B cell (primary cell): ENCODE results near the gene STXBP1. TPM values are rescaled to one million over a fixed set of nuclear protein-coding genes. Genes with fewer than 3 reads are reported as not detected.

Experiments used
- ATAC-seq: fragments of 200-7000 bp; cut with Tn5 transposase; one replicate; pipeline ENCODE4 v1.10.0; 2021; ENCODE audit warnings: low read depth, mild to moderate bottlenecking, moderate number of reproducible peaks, moderate library complexity
- CTCF ChIA-PET: fragments of 350-600 bp; sonication (Branson Sonifier 250); formaldehyde crosslinking; loops from one replicate; lab custom pipeline; 2021; ENCODE audit warnings: antibody characterized with exemption, inconsistent platforms; lab: Charles Lee
- POLR2A ChIA-PET: fragments of 350-600 bp; sonication (Branson Sonifier 250); formaldehyde crosslinking; loops from one replicate; lab custom pipeline; 2021; ENCODE audit warnings: antibody characterized with exemption; lab: Charles Lee
- DNase-seq: peaks from one replicate; pipeline ENCODE4 v3.0.0; 2013
- H2AFZ ChIP-seq: 2 replicates; pipeline ENCODE4 v1.6.1; 2012; ENCODE audit warnings: mild to moderate bottlenecking, low read depth, low read length; ENCODE audit not compliant: insufficient read depth, poor library complexity, severe bottlenecking
- H3K27ac ChIP-seq, 2 donors: 1 replicate in 1 of 2; 2 replicates in 1 of 2; pipeline ENCODE4 v1.5.1; 2012 to 2013; ENCODE audit warnings: low read length in 2 of 2, mild to moderate bottlenecking in 2 of 2, moderate library complexity in 1 of 2
- H3K27me3 ChIP-seq, 4 experiments: fragments of 200-600 bp in 1 of 4; sonication (generic) in 1 of 4; replicated peaks in 1 of 4; 1 replicate in 2 of 4; 2 replicates in 2 of 4; pipeline versions ENCODE4 v1.6.1 to v1.7.0; 2013 to 2016; ENCODE audit warnings: low read length in 3 of 4, mild to moderate bottlenecking in 2 of 4, mixed read lengths in 1 of 4, moderate library complexity in 1 of 4; ENCODE audit not compliant: insufficient read depth in 4 of 4, control insufficient read depth in 3 of 4; ENCODE audit errors: control extremely low read depth in 1 of 4
- H3K36me3 ChIP-seq, 2 experiments: replicated peaks in 1 of 2; 1 replicate in 1 of 2; 2 replicates in 1 of 2; pipeline versions ENCODE4 v1.6.1 to v1.7.1; 2013; ENCODE audit warnings: low read length in 1 of 2; ENCODE audit not compliant: insufficient read depth in 2 of 2, control insufficient read depth in 1 of 2; ENCODE audit errors: control extremely low read depth in 1 of 2, extremely low read depth in 1 of 2
- H3K4me1 ChIP-seq, 2 donors: fragments of 200-600 bp in 1 of 2; sonication (generic) in 1 of 2; 1 replicate in 1 of 2; 2 replicates in 1 of 2; pipeline versions ENCODE4 v1.5.1 to v1.6.1; 2013 to 2017; ENCODE audit warnings: low read length in 2 of 2; ENCODE audit not compliant: control insufficient read depth in 2 of 2, insufficient read depth in 2 of 2
- H3K4me2 ChIP-seq: replicated peaks from 2 replicates; pipeline ENCODE3; 2012; ENCODE audit warnings: mild to moderate bottlenecking, low read depth, low read length; ENCODE audit not compliant: poor library complexity, severe bottlenecking
- H3K4me3 ChIP-seq, 5 experiments: fragments of 200-600 bp in 1 of 5; sonication (generic) in 1 of 5; 1 replicate in 3 of 5; 2 replicates in 2 of 5; pipeline versions ENCODE4 v1.5.1 to v1.7.0; 2011 to 2016; ENCODE audit warnings: low read length in 4 of 5, mild to moderate bottlenecking in 4 of 5, low read depth in 2 of 5, control low read depth in 1 of 5, moderate library complexity in 1 of 5; ENCODE audit not compliant: insufficient read depth in 1 of 5; ENCODE audit errors: control extremely low read depth in 1 of 5, extremely low read depth in 1 of 5
- H3K79me2 ChIP-seq: fragments of 200-600 bp; sonication (generic); one replicate; pipeline ENCODE4 v1.6.0; 2016; ENCODE audit warnings: low read length; ENCODE audit not compliant: control insufficient read depth, insufficient read depth
- H3K9ac ChIP-seq: fragments of 200-600 bp; sonication (generic); 2 replicates; pipeline ENCODE4 v1.6.1; 2017; ENCODE audit warnings: mild to moderate bottlenecking, low read length, moderate library complexity
- H3K9me3 ChIP-seq, 3 donors: one replicate each; pipeline versions ENCODE4 v1.6.1 to v1.7.1; 2013; ENCODE audit warnings: low read length in 2 of 3; ENCODE audit not compliant: control insufficient read depth in 2 of 3, insufficient read depth in 1 of 3; ENCODE audit errors: control extremely low read depth in 1 of 3
- H4K20me1 ChIP-seq: 2 replicates; pipeline ENCODE4 v1.6.0; 2012; ENCODE audit warnings: mild to moderate bottlenecking, low read length; ENCODE audit not compliant: insufficient read depth, control insufficient read depth, poor library complexity, severe bottlenecking
- H3K27ac Mint-ChIP-seq: one replicate; pipeline ENCODE4 v1.8.0; 2021; ENCODE audit warnings: mixed read lengths
- H3K27me3 Mint-ChIP-seq: one replicate; pipeline ENCODE4 v1.8.0; 2021; ENCODE audit warnings: mixed read lengths
- H3K4me1 Mint-ChIP-seq: one replicate; pipeline ENCODE4 v1.8.0; 2021; ENCODE audit warnings: mixed read lengths
- H3K4me3 Mint-ChIP-seq: one replicate; pipeline ENCODE4 v1.8.0; 2021; ENCODE audit warnings: mixed read lengths
- H3K9me3 Mint-ChIP-seq: one replicate; pipeline ENCODE4 v1.8.0; 2022; ENCODE audit warnings: mixed read lengths; ENCODE audit not compliant: insufficient read depth
- CTCF ChIP-seq: fragments of 200-600 bp; IDR thresholded peaks from one replicate; pipeline ENCODE4 v1.8.0; 2022; ENCODE audit warnings: antibody characterized with exemption, mild to moderate bottlenecking
- EZH2 ChIP-seq: IDR thresholded peaks from 2 replicates; pipeline ENCODE4 v1.6.1; 2012; ENCODE audit warnings: borderline replicate concordance, low read depth, mild to moderate bottlenecking, moderate library complexity, low read length; ENCODE audit not compliant: insufficient read depth, poor library complexity, severe bottlenecking
- WGBS: methylation state at CpG from one replicate; pipeline ENCODE4 v1.1.5; 2013; ENCODE audit warnings: missing lambda C conversion rate; ENCODE audit not compliant: insufficient coverage; 5-methylcytosine and 5-hydroxymethylcytosine counted together
- intact Hi-C: fragments of 100-400 bp; cut with micrococcal nuclease; formaldehyde crosslinking; loops from one replicate; pipeline ENCODE4 v1.10.0; 2022
- polyA plus RNA-seq: library from polyadenylated mRNA; depleted of rRNA; stranded (reverse); fragments of >200 nt; gene quantifications from 2 replicates; pipeline ENCODE4 v1.2.3, GENCODE V29; 2012
- total RNA-seq, 2 donors: library from RNA; stranded (reverse); fragments of 120-200 nt in 1 of 2; gene quantifications; 1 replicate in 1 of 2; 2 replicates in 1 of 2; pipeline versions ENCODE4 v1.2.3 to v1.2.4, GENCODE V29; 2013 to 2022

STXBP1 gene
- total and polyA plus RNA-seq, 2 donors (not counting 1 experiment from before 2014, with no cell fraction given): 0.62 TPM; not detected in 1

GRCh38 chr9:127710204-127710783, 98.2 kb downstream of the STXBP1 start:
- Mint-ChIP-seq H3K9me3 (no peaks in the 10 kb centered on the region), H3K4me1 (peaks cover 18% of the 10 kb centered on the region), H3K4me3 (no peak overlapping the region), H3K27me3 (no peaks in the 10 kb centered on the region), H3K27ac (no peak overlapping the region)
- Histone ChIP-seq H3K9ac (no peak overlapping the region), H3K27me3 (no peaks in the 10 kb centered on the region), H3K4me1 (peaks cover 3 to 11% of the 10 kb centered on the region in 2 donors), H3K4me3 (no peak overlapping the region), H3K9me3 (no peaks in the 10 kb centered on the region), H3K79me2 (no peaks in the 10 kb centered on the region), H2AFZ (no peak overlapping the region), H3K27ac (no peak overlapping the region), H3K4me2 (no peak overlapping the region), H4K20me1 (no peaks in the 10 kb centered on the region), H3K36me3 (no peaks in the 10 kb centered on the region)
- no peak for ATAC-seq
- no peak for DNase-seq
- CTCF ChIA-PET: no interaction called here
- 98% methylated on average over 10 of the region's 10 CpGs for WGBS
- POLR2A ChIA-PET: no interaction called here
- TF ChIP-seq EZH2: no peak
- TF ChIP-seq CTCF: no peak
- intact Hi-C loops: no loop called here

GRCh38 chr9:127711226-127711701, 99.2 kb downstream of the STXBP1 start:
- DNase-seq (no peak), ATAC-seq (no peak)
- Mint-ChIP-seq H3K9me3 (no peaks in the 10 kb centered on the region), H3K27ac (no peak overlapping the region), H3K4me3 (no peak overlapping the region), H3K4me1 (peaks cover 25% of the 10 kb centered on the region), H3K27me3 (no peaks in the 10 kb centered on the region)
- Histone ChIP-seq H3K9ac (no peak overlapping the region), H4K20me1 (no peaks in the 10 kb centered on the region), H3K4me1 (peaks cover 7 to 15% of the 10 kb centered on the region in 2 donors), H3K9me3 (no peaks in the 10 kb centered on the region), H3K4me2 (no peak overlapping the region), H3K27me3 (no peaks in the 10 kb centered on the region), H3K36me3 (no peaks in the 10 kb centered on the region), H3K27ac (no peak overlapping the region), H3K4me3 (no peak overlapping the region), H3K79me2 (peaks cover 3% of the 10 kb centered on the region), H2AFZ (no peak overlapping the region)
- ChIA-PET POLR2A (no interaction called here), CTCF (interaction anchor here (0.6 kb wide), 1 partner anchor 333 kb away, joined by 3 read pairs; no protein-coding TSS in a partner anchor)
- TF ChIP-seq CTCF (no peak), EZH2 (no peak)
- WGBS: 25% methylated on average over 9 of the region's 9 CpGs
- intact Hi-C loops: no loop called here
